GM12878 (cell line): ENCODE data around the gene KLF8. TPM values are rescaled to one million over a fixed set of nuclear protein-coding genes. Genes with fewer than 3 reads are reported as not detected.

Experiments
- ATAC-seq: fragments of 200-7000 bp; cut with Tn5 transposase; 3 replicates; pipeline ENCODE4 v1.9.1; 2020; ENCODE audit warnings: mild to moderate bottlenecking, moderate library complexity
- BruUV-seq: library from RNA; stranded (reverse); fragments of 400-500 nt; replicated peaks from 2 replicates; lab custom pipeline; 2021; lab: Mats Ljungman, UMichigan
- CTCF ChIA-PET: fragments of 300-600 bp; sonication (Branson Sonifier 250); formaldehyde crosslinking; extraction: SDS; loops from one replicate; lab custom pipeline; 2021; ENCODE audit warnings: inconsistent platforms; lab: Yijun Ruan, JAX
- POLR2A ChIA-PET: fragments of 350-600 bp; formaldehyde crosslinking; extraction: SDS; loops from one replicate; lab custom pipeline; 2021; ENCODE audit warnings: inconsistent platforms; lab: Charles Lee
- RAD21 ChIA-PET: fragments of 300-600 bp; sonication (Branson Sonifier 250); formaldehyde crosslinking; loops from one replicate; lab custom pipeline; 2023; ENCODE audit warnings: antibody characterized with exemption; ENCODE audit not compliant: unreplicated experiment; lab: Charles Lee
- SMC1A ChIA-PET: fragments of 300-600 bp; sonication (Branson Sonifier 250); formaldehyde crosslinking; loops from one replicate; lab custom pipeline; 2023; ENCODE audit not compliant: unreplicated experiment, uncharacterized antibody; lab: Charles Lee
- DNase-seq: peaks from one replicate; pipeline ENCODE4 v3.0.0-alpha.2; 2011; ENCODE audit warnings: low read depth, low spot score
- FAIRE-seq: peaks from 3 replicates; lab custom pipeline; 2011; peaks lifted over from hg19 to GRCh38; lab: Jason Lieb, UNC
- H2AFZ ChIP-seq: 2 replicates; pipeline ENCODE4 v1.6.0; 2011; ENCODE audit warnings: low read depth, low read length, control low read depth; ENCODE audit not compliant: control insufficient read depth
- H3K27ac ChIP-seq: 2 replicates; pipeline ENCODE4 v1.5.1; 2011; ENCODE audit warnings: control low read depth; ENCODE audit not compliant: control insufficient read depth, insufficient read depth
- H3K27me3 ChIP-seq, 2 experiments: replicated peaks in 1 of 2; 2 replicates each; pipeline versions ENCODE4 v1.6.0 to v1.6.1; 2011; ENCODE audit warnings: low read length in 1 of 2; ENCODE audit not compliant: control insufficient read depth in 2 of 2, insufficient read depth in 2 of 2
- H3K36me3 ChIP-seq, 2 experiments: 2 replicates each; pipeline ENCODE4 v1.5.1; 2011; ENCODE audit warnings: low read length in 1 of 2; ENCODE audit not compliant: control insufficient read depth in 2 of 2, insufficient read depth in 2 of 2
- H3K4me1 ChIP-seq: 2 replicates; pipeline ENCODE4 v1.6.1; 2011; ENCODE audit warnings: mild to moderate bottlenecking, low read length, moderate library complexity, mixed read lengths; ENCODE audit not compliant: control insufficient read depth, insufficient read depth
- H3K4me2 ChIP-seq: 2 replicates; pipeline ENCODE4 v1.6.0; 2011; ENCODE audit warnings: control low read depth; ENCODE audit not compliant: control insufficient read depth, insufficient read depth
- H3K4me3 ChIP-seq: fragments of 200-600 bp; sonication (generic); 2 replicates; pipeline ENCODE4 v1.5.1; 2016
- H3K79me2 ChIP-seq: 2 replicates; pipeline ENCODE4 v1.6.0; 2011; ENCODE audit warnings: low read length; ENCODE audit not compliant: control insufficient read depth, insufficient read depth
- H3K9ac ChIP-seq: 2 replicates; pipeline ENCODE4 v1.8.0; 2011; ENCODE audit warnings: low read length, control low read depth, mixed read lengths; ENCODE audit not compliant: control insufficient read depth, insufficient read depth
- H3K9me3 ChIP-seq: replicated peaks from 3 replicates; pipeline ENCODE4 v1.5.1; 2011; ENCODE audit warnings: mild to moderate bottlenecking, low read length; ENCODE audit not compliant: control insufficient read depth, insufficient read depth
- H4K20me1 ChIP-seq: 2 replicates; pipeline ENCODE4 v1.6.0; 2011; ENCODE audit not compliant: control insufficient read depth, insufficient read depth
- ESRRA ChIP-seq: IDR thresholded peaks from 2 replicates; pipeline ENCODE4 v1.6.1; 2012; ENCODE audit warnings: mild to moderate bottlenecking, low read length, improper control_type of control experiment
- FOXM1 ChIP-seq: IDR thresholded peaks from 2 replicates; pipeline ENCODE4 v1.6.1; 2012; ENCODE audit warnings: low read depth, mild to moderate bottlenecking, inconsistent platforms, low read length, moderate library complexity
- IRF5 ChIP-seq: fragments of 450-650 bp; IDR thresholded peaks from 2 replicates; pipeline ENCODE4 v1.6.1; 2017; ENCODE audit warnings: borderline replicate concordance
- KDM1A ChIP-seq: fragments of 200-600 bp; sonication (generic); IDR thresholded peaks from 2 replicates; pipeline ENCODE4 v1.6.1; 2016; ENCODE audit warnings: borderline replicate concordance
- NBN ChIP-seq: fragments of 450-650 bp; IDR thresholded peaks from 2 replicates; pipeline ENCODE4 v1.6.1; 2016
- PBX3 ChIP-seq: IDR thresholded peaks from 2 replicates; pipeline ENCODE4 v1.6.1; 2011; ENCODE audit warnings: mild to moderate bottlenecking, low read depth, low read length, moderate library complexity; ENCODE audit not compliant: insufficient replicate concordance
- PRDM15 ChIP-seq: fragments of 450-650 bp; formaldehyde crosslinking; IDR thresholded peaks from 2 replicates; pipeline ENCODE4 v1.4.0; 2020; ENCODE audit warnings: mild to moderate bottlenecking, moderate library complexity
- SMARCA5 ChIP-seq: fragments of 450-650 bp; IDR thresholded peaks from 2 replicates; pipeline ENCODE4 v1.6.1; 2017; ENCODE audit warnings: mild to moderate bottlenecking
- STAT3 ChIP-seq: IDR thresholded peaks from 2 replicates; pipeline ENCODE4 v1.6.1; 2011; ENCODE audit warnings: low read depth, low read length, improper control_type of control experiment
- TBL1XR1 ChIP-seq: IDR thresholded peaks from 2 replicates; pipeline ENCODE4 v1.6.1; 2012; ENCODE audit warnings: low read depth, low read length, improper control_type of control experiment
- WRNIP1 ChIP-seq: IDR thresholded peaks from 2 replicates; pipeline ENCODE4 v1.6.1; 2011; ENCODE audit warnings: low read depth, low read length, improper control_type of control experiment, borderline replicate concordance
- WGBS: methylation state at CpG from one replicate; pipeline ENCODE4 v1.1.6; 2016; ENCODE audit warnings: low lambda C conversion rate; ENCODE audit not compliant: insufficient replicate concordance, insufficient coverage; ENCODE audit errors: missing lambda C conversion rate; 5-methylcytosine and 5-hydroxymethylcytosine counted together
- in situ Hi-C: fragments of 300-500 bp; cut with MboI; formaldehyde crosslinking; loops from 9 replicates; pipeline ENCODE4 v1.14.3; 2018; ENCODE audit warnings: mixed read lengths
- intact Hi-C: fragments of 100-400 bp; cut with micrococcal nuclease; formaldehyde crosslinking; loops from one replicate; pipeline ENCODE4 v1.14.2; 2022; ENCODE audit not compliant: unreplicated experiment
- polyA plus RNA-seq, 11 experiments: library from polyadenylated mRNA; depleted of rRNA in 4 of 11; unstranded in 6 of 11; stranded (reverse) in 5 of 11; fragments of >200 nt; fragmentation: Nextera tagmentation in 4 of 11; fragmentation: Illumina TruSeq in 1 of 11; extraction: Ambion mirVana in 4 of 11; extraction: Trizol in 1 of 11; gene quantifications; 1 replicate in 1 of 11; 2 replicates in 10 of 11; pipeline versions ENCODE4 v1.2.1 to v1.2.3, GENCODE V29; 2011 to 2016; ENCODE audit warnings: inconsistent platforms in 2 of 11, missing spikeins in 2 of 11, low read depth in 1 of 11
- total RNA-seq, 4 experiments: library from RNA; depleted of rRNA in 3 of 4; stranded (reverse); fragments of >200 nt in 3 of 4; fragmentation: Illumina TruSeq in 1 of 4; extraction: Trizol in 1 of 4; gene quantifications; 2 replicates each; pipeline versions ENCODE4 v1.2.1 to v1.2.3, GENCODE V29; 2013 to 2021
- TF ChIP-seq, protein P1 (sequence below): fragments of 450-650 bp; IDR thresholded peaks from 2 replicates; pipeline ENCODE4 v1.6.1; 2018; ENCODE audit warnings: mild to moderate bottlenecking, low read depth, moderate library complexity; ENCODE audit not compliant: partially characterized antibody

The KLF8 gene
- total and polyA plus RNA-seq, 10 of the 15 experiments (the other 5 are each of a cell fraction or from before 2014, with no cell fraction given): 0.31 to 27.3 (median 0.99) TPM

DNA sequence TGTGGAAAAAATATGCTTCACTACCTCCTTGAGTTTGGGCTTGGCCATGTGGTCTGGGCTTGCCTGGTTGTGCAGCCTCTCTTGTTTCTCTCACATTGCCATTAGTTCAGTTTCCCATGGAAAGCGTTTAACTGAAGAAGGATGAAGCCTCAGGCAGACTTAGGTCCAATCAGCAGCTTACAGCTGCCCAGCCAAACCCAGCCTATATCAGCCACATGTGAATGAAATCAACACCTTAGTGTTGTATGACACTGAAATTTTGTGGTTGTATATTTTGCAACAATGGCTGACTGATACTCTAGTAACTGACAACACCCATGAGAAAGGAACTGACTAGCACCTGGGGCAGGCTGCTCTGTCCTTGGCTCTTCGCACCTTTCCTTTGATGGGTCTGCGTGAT is 81.2 kb downstream of the KLF8 start:
- Histone ChIP-seq H3K79me2 (no peaks in the 10 kb centered on the region), H4K20me1 (no peaks in the 10 kb centered on the region), H3K4me2 (no peak overlapping the region), H3K27me3 (no peaks in the 10 kb centered on the region), H3K4me3 (no peak overlapping the region), H3K27ac (no peak overlapping the region), H3K4me1 (no peaks in the 10 kb centered on the region), H3K9me3 (no peaks in the 10 kb centered on the region; the same call in 2 of the 3 replicates), H2AFZ (no peak overlapping the region), H3K9ac (no peak overlapping the region), H3K36me3 (no peaks in the 10 kb centered on the region)
- no peak for FAIRE-seq
- ChIA-PET RAD21 (no interaction called here), CTCF (no interaction called here), POLR2A (no interaction called here), SMC1A (no interaction called here)
- ATAC-seq: no peak
- 62% methylated on average over 3 of the region's 3 CpGs for WGBS
- TF ChIP-seq ESRRA (no peak), FOXM1 (no peak), PBX3 (no peak), NBN (no peak), SMARCA5 (no peak), TBL1XR1 (no peak), KDM1A (no peak), STAT3 (no peak), WRNIP1 (no peak), PRDM15 (CRISPR knock-in tag) (no peak), IRF5 (no peak)
- TF ChIP-seq, protein P1, sequence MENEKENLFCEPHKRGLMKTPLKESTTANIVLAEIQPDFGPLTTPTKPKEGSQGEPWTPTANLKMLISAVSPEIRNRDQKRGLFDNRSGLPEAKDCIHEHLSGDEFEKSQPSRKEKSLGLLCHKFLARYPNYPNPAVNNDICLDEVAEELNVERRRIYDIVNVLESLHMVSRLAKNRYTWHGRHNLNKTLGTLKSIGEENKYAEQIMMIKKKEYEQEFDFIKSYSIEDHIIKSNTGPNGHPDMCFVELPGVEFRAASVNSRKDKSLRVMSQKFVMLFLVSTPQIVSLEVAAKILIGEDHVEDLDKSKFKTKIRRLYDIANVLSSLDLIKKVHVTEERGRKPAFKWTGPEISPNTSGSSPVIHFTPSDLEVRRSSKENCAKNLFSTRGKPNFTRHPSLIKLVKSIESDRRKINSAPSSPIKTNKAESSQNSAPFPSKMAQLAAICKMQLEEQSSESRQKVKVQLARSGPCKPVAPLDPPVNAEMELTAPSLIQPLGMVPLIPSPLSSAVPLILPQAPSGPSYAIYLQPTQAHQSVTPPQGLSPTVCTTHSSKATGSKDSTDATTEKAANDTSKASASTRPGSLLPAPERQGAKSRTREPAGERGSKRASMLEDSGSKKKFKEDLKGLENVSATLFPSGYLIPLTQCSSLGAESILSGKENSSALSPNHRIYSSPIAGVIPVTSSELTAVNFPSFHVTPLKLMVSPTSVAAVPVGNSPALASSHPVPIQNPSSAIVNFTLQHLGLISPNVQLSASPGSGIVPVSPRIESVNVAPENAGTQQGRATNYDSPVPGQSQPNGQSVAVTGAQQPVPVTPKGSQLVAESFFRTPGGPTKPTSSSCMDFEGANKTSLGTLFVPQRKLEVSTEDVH: no peak
- DNase-seq: no peak
- in situ Hi-C loops (no loop called here), intact Hi-C loops (no loop called here)
- no TSS peak for BruUV-seq
